Measurements from ENCODE around the gene LRRN3. TPM values are rescaled to one million over a fixed set of nuclear protein-coding genes. Genes with fewer than 3 reads are reported as not detected.

LRRN3 gene
- total RNA-seq, 2 experiments from 2014 or later = 32.5 to 34.8 TPM

DNA sequence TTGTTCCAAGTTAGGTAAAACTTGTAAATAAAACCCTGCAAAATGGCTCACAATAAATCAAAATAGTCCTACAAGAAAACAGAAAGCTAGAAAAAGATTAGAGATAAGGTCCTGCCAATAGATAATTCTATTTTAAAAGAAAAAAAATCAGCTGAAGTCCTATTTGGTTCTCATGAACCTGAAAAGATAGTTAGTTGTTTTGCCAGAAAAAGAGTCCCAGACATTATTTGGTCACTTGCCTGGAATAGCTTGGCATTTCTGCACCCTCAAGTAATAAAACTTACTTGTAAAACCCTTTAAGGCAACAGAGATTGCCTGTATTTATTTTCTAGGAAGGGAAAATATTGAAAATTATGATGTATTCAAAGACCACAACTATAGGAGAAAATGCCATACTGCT, 47.7 kb downstream of the LRRN3 start:
- intact Hi-C loops (cut with micrococcal nuclease) = no loop called here
- no peak for ATAC-seq
- Mint-ChIP-seq H3K27me3 (no peaks in the 10 kb centered on the region), H3K4me1 (ENCODE audit: low read depth) (peaks cover 44% of the 10 kb centered on the region), H3K4me3 (peak overlapping the region; percentile 54), H3K9me3 (no peaks in the 10 kb centered on the region), H3K36me3 (ENCODE audit: low read depth) (no peaks in the 10 kb centered on the region), H3K27ac (peak overlapping the region; percentile 96)
- TF ChIP-seq, protein P1, sequence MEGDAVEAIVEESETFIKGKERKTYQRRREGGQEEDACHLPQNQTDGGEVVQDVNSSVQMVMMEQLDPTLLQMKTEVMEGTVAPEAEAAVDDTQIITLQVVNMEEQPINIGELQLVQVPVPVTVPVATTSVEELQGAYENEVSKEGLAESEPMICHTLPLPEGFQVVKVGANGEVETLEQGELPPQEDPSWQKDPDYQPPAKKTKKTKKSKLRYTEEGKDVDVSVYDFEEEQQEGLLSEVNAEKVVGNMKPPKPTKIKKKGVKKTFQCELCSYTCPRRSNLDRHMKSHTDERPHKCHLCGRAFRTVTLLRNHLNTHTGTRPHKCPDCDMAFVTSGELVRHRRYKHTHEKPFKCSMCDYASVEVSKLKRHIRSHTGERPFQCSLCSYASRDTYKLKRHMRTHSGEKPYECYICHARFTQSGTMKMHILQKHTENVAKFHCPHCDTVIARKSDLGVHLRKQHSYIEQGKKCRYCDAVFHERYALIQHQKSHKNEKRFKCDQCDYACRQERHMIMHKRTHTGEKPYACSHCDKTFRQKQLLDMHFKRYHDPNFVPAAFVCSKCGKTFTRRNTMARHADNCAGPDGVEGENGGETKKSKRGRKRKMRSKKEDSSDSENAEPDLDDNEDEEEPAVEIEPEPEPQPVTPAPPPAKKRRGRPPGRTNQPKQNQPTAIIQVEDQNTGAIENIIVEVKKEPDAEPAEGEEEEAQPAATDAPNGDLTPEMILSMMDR (IDR thresholded peaks at IDR 0.05) = no peak
- POLR2A ChIA-PET = interaction anchor here (0.7 to 1.4 kb wide), 3 partner anchors 12 to 47 kb away, joined by 3 read pairs; no protein-coding TSS in a partner anchor
- CTCF ChIA-PET = interaction anchor here (1.1 to 2.1 kb wide), 3 partner anchors 8 to 21 kb away, joined by 3 to 5 read pairs (median 5); no protein-coding TSS in a partner anchor
- DNase-seq = no peak

DNA sequence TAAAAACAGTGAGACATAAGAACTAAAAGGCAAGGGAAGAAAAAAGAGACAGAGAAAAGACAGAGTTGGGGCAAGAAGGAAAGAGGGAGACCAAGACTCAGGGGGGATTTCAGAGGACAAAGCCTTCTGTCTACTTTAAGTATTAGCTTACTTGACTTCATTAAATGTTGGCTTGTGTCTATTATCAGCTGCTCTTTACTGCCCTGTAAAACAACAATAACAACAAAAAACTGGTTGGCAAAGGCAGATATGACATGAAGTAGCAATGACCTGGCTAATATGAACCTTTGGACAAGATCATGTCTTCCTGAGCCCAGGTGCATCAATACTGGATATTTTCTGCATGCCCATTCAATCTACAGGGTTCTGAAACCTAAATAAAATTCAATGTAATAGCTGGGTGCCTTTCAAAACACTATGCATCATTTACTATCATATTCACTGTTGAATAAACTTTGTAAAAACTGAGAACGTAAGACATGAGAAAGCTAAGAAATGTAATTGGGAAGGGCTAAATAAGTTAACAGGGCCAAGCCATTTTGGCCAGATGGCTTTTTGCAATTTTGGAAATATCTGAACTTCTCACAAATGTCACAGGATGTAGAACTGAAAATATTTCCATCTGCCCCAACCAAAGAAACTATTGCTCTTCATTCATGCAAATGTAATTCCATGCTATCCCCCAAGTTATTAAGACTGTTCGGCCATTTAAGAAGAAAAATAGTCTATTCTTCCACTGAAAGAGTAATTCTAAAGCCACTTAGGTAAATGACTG, 49.4 kb downstream of the LRRN3 start:
- TF ChIP-seq, protein P1 (IDR thresholded peaks at IDR 0.05) = no peak
- peak overlapping the region; percentile 81 for H3K27ac Mint-ChIP-seq
- no peak for ATAC-seq
- H3K36me3 Mint-ChIP-seq (ENCODE audit: low read depth) = no peaks in the 10 kb centered on the region
- no peaks in the 10 kb centered on the region for H3K9me3 Mint-ChIP-seq
- no peak for DNase-seq
- no peaks in the 10 kb centered on the region for H3K27me3 Mint-ChIP-seq
- H3K4me3 Mint-ChIP-seq = no peak overlapping the region
- peaks cover 44% of the 10 kb centered on the region for H3K4me1 Mint-ChIP-seq (ENCODE audit: low read depth)
- CTCF ChIA-PET = interaction anchor here (0.7 to 1.3 kb wide), 2 partner anchors 14 to 83 kb away, joined by 3 read pairs; no protein-coding TSS in a partner anchor
- POLR2A ChIA-PET = no interaction called here
- intact Hi-C loops (cut with micrococcal nuclease) = no loop called here

DNA sequence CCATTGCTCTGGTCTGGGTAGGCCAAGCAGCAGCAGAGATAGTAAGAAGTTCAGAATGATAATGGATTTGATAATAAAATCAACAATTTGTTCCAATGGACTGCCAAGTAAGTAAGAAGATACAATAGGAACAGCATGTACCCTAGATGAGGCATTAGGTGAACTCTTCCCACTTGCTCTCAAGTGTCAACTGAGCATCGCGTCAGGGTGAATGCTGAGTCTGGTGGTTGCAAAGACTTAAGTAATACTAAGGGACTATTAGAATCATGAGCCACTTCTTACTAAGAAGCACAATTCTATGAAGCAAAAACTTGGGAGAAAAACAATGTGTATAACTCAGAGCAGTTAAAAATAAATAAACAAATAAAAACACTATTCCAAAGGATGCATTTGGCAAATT, 54.5 kb downstream of the LRRN3 start:
- intact Hi-C loops (cut with micrococcal nuclease) = no loop called here
- TF ChIP-seq, protein P1 (IDR thresholded peaks at IDR 0.05) = no peak
- no peaks in the 10 kb centered on the region for H3K9me3 Mint-ChIP-seq
- no peaks in the 10 kb centered on the region for H3K36me3 Mint-ChIP-seq (ENCODE audit: low read depth)
- ATAC-seq (no peak), DNase-seq (no peak)
- H3K4me1 Mint-ChIP-seq (ENCODE audit: low read depth) = peaks cover 7% of the 10 kb centered on the region
- H3K27me3 Mint-ChIP-seq = no peaks in the 10 kb centered on the region
- ChIA-PET POLR2A (no interaction called here), CTCF (no interaction called here)
- no peak overlapping the region for H3K4me3 Mint-ChIP-seq
- no peak overlapping the region for H3K27ac Mint-ChIP-seq

DNA sequence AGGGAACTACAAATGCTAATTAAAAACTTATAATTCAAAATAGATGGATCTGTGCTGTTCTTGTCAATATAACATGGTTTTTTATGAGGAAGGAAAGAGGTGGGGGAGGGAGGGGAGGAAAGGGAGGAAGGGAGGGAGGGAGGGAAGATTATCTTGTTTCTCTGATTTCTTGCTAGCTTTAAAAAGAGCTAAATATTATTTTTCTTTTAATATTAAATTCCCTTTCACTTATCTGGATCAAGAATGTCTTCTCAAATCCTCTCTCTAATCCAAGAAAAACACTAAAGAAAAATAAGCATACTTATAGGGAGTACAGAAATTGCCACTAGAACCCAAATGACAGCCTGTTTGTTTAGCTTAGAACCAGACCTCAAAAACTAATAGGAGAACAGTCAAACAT, 55.2 kb downstream of the LRRN3 start:
- Mint-ChIP-seq H3K27ac (no peak overlapping the region), H3K9me3 (no peaks in the 10 kb centered on the region), H3K4me1 (ENCODE audit: low read depth) (peaks cover 2% of the 10 kb centered on the region), H3K36me3 (ENCODE audit: low read depth) (no peaks in the 10 kb centered on the region), H3K27me3 (no peaks in the 10 kb centered on the region), H3K4me3 (no peak overlapping the region)
- CTCF ChIA-PET = interaction anchor here (1.6 kb wide), 1 partner anchor 8 kb away, joined by 5 read pairs; no protein-coding TSS in a partner anchor
- intact Hi-C loops (cut with micrococcal nuclease) = no loop called here
- DNase-seq (no peak), ATAC-seq (no peak)
- POLR2A ChIA-PET = no interaction called here
- TF ChIP-seq, protein P1 (IDR thresholded peaks at IDR 0.05) = no peak

Data from activated CD8-positive, alpha-beta T cell treated with anti-CD3 and anti-CD28 coated beads for 36 hours (primary cell).